Stimulated activated CD8-positive, alpha-beta memory T cell treated with anti-CD3 and anti-CD28 coated beads, Interleukin-7, amount 100 ng/mL, for 24 hours (primary cell): ENCODE measurements around the gene SPSB4.

Experiments used
- DNase-seq: peaks from one replicate; pipeline ENCODE4 v3.0.0-alpha.2; 2020; ENCODE audit warnings: low read depth

Gene SPSB4

GRCh38 chr3:141076036-141076773, 25.1 kb downstream of the SPSB4 start:
- no peak for DNase-seq

GRCh38 chr3:141076797-141077571, 25.8 kb downstream of the SPSB4 start:
- DNase-seq, result no peak

GRCh38 chr3:141077631-141078030, 26.5 kb downstream of the SPSB4 start:
- DNase-seq, result no peak

GRCh38 chr3:141078200-141078599, 27.1 kb downstream of the SPSB4 start:
- DNase-seq, result no peak

GRCh38 chr3:141080431-141080830, 29.3 kb downstream of the SPSB4 start:
- no peak for DNase-seq

DNA sequence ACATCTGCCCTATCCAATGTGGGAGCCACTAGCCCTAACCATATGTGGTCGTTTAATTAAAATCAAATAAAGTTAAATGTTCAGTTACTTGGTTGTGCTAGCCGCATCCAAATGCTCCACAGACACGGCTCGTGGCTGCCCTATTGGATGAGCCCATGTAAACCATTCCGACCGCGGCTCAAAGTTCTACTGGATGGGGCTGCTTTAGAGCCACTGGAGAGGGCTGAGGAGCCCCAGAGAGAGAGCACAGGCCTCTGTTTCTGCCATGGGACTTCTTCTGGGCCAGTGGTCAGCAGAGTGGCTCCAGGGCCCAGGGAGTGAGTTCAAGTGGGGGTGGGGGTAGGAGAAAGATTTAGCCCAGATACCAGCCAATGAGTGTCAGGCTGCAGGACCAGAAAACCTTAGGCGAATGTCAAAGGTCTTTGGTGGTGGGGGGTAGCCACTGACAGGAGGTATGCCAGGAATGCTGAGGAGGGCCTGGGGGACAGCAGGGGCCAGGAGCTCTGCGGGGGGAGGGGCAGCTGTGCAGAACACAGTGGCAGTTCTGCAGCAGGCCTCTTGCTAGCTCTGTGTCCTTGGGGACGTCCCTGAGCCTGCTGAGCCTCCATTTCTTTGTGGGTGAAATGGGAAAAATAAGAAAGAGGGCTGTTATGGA, 30.1 kb downstream of the SPSB4 start:
- no peak for DNase-seq

GRCh38 chr3:141082064-141082463, 30.9 kb downstream of the SPSB4 start:
- no peak for DNase-seq

DNA sequence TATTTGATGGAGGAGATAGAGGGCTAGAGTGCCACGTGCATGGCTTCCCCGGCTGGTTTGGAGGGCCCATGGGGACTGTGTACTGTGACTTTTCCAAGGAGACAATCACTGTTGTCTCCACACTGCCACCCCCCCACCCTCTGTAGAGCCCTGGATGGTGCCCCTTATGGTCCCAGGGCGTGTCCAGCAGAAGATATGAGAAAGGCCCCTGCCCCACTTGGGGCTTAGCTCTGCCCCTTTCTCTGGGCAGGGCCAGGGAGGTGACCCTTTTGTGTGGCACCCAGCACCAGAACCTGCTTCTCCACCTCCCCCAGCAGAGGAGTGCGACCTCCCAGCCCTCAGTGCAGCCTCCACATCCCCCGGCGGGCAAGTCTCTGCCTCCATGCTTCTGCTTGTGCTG, 32.1 kb downstream of the SPSB4 start:
- DNase-seq, result no peak

GRCh38 chr3:141083836-141084649, 32.9 kb downstream of the SPSB4 start:
- no peak for DNase-seq

DNA sequence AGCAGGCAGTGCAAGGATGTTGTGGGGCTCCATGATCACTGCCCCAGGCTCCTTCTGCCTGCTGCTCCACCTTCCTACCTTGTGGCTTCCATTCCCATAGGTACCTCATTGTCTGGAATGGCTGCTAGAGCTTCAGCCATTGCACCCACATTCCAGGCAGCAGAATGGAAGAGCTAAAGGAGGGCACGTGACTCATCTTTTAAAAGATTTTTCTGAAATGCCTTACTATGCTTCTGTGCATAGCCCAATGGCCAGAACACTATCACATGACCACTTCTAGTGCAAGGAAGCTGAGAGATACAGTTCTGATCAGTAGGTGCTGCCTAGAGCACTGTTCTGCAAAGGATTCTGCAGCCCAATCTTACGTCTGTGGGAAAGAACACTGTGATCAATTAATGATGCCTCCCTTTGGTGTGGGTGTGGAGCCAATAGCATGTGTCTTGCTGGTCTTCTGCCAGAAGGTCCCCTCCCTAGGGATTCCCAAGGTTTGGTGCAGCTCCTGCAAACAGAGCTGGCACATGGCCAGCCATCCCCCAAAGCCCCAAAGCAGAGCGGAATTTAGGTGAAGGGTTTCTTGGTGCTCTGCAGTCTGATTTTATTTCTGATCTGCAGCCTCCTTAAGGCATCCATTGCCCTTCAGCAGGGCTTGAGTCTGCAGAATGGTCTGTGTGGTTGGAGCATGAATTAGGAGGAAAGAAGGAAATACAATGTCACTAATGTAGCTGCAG, 34.4 kb downstream of the SPSB4 start:
- DNase-seq, result no peak

GRCh38 chr3:141086188-141086587, 35.0 kb downstream of the SPSB4 start:
- DNase-seq, result no peak

DNA sequence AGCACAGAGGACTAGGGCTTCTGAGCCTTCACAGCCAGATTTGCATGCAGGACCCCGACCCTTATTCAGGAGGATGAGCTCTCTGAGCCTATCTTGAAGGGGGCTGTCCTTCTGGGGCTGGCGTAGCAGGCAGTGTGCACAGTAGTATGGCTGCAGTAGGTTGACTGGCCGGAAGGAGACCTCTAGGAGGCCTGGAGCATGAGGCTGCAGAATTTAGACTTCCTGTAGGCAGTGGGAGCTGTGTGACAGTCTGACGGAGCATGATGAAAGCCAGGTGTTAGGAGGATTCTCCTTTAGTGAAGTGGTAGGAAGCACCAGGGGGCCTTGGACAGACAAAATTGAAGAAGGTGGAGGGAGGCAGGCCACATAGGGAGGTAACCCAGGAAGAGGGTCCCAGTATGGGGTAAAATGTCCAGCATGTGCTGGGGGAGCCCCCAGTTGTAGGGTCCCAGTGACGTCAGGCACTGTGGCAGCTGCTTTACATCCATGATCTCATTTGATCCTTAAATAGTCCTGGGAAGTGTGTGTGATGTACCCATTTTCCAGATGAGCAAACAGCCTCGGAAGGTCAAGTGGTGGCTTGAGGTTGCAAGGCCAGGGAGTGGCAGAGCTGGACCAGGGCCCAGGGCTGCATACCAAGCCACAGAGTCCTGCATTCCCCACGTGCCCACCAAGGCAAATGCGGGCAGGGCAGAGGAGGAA, 36.1 kb downstream of the SPSB4 start:
- DNase-seq, result no peak

GRCh38 chr3:141087778-141088130, 36.6 kb downstream of the SPSB4 start:
- DNase-seq, result no peak

DNA sequence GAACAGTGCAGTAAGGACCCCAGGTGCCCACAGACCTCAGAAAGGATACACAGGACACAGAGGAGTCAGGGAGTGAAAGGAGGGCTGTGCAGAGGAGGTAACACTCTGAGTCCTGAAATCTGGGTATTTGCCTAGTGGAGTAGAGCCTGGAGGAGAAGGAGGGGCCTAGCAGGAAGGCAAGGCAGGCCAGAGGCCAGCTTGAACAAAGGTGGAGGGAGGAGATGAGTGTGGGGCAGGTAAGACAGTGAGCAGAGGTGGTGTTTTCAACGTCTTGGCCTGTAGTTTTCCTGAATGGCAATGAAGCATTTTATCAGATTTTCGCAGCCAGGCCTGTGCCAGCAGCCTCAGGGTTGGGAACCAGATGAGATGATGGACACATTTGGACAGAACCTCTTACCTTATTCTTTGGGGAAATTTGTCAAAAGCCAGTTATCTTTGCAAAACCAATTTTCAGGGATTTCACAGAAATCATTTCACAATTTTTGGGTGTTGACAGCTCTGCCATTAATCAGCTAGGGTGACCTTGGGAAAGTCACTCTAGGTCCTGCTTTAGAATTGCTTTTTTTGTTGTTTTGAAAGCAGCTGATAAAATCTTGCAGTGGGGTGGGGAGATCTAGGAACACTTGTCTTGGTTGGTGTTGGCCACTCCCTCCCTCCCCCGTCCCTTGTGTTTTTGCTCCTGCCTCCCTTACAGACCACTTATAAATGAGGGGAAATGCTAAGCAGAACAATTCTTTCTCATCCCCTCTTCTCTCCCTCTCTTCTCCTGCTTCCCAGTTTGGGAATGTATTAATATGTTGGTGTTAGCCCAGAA, 38.4 kb downstream of the SPSB4 start:
- DNase-seq, result no peak

GRCh38 chr3:141091426-141091825, 40.3 kb downstream of the SPSB4 start:
- DNase-seq, result no peak

- no peak for DNase-seq
Measured at GRCh38 chr3:141092663-141093062, 41.5 kb downstream of the SPSB4 start.

GRCh38 chr3:141093397-141093796, 42.2 kb downstream of the SPSB4 start:
- DNase-seq, result no peak

DNA sequence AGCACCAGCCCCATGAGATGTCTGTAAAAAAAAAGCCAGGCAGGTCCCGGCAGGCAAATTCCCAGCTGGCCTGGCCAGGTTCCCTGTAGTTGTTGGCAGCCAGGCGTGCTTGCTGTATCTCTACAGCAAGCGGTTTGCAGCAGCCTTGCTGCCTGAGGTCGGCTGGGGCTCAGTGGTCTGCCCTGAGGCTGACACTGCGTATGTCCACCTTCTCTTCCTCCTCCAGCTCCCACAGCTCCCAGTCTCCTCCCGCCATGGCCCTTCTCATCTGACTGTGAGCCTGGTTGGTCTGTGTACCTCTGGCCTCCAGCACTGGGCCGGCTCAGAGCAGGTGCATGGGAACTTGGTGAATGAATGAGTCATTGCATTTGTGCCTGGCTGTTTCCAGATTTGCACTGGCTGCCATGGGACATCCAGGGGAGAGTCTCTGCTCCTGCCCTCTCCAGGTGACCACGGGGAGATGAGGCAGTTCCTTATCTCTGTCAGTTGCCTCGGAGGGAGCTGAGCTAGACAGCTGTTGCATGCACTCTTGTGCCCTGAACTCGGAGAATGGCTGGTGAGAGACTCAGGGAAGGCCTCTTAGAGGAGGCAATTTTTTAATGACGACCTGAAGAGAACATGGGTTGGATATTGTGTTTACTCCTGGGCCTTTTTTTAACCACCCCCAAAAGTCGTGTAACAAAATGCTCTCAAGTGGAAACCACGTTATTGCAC, 43.0 kb downstream of the SPSB4 start:
- no peak for DNase-seq

GRCh38 chr3:141094790-141095545, 43.8 kb downstream of the SPSB4 start:
- no peak for DNase-seq
